OCI-M2 (cell line): ENCODE data around the gene IBA57.

ENCODE experiments used
- DNase-seq: peaks from one replicate; lab custom pipeline; 2025; ENCODE audit not compliant: unreplicated experiment; lab: John Stamatoyannopoulos, UW

The IBA57 gene

GRCh38 chr1:228144193-228144992, 21.2 kb upstream of the IBA57 start:
- DNase-seq = no peak

GRCh38 chr1:228144993-228145343, 20.6 kb upstream of the IBA57 start:
- no peak for DNase-seq

- DNase-seq = no peak
These were observed 19.9 kb upstream of the IBA57 start for GRCh38 chr1:228145463-228146416.

GRCh38 chr1:228146417-228147150, 19.0 kb upstream of the IBA57 start:
- no peak for DNase-seq

GRCh38 chr1:228147151-228147693, 18.4 kb upstream of the IBA57 start:
- DNase-seq = no peak

- DNase-seq = no peak
These were observed 17.8 kb upstream of the IBA57 start for GRCh38 chr1:228147768-228148167.

- no peak for DNase-seq
These were observed 17.3 kb upstream of the IBA57 start for GRCh38 chr1:228148196-228148861.

- DNase-seq = no peak
These were observed 16.6 kb upstream of the IBA57 start for GRCh38 chr1:228148935-228149405.

- no peak for DNase-seq
These were observed 16.0 kb upstream of the IBA57 start, which contains the start of gene GJC2 for GRCh38 chr1:228149406-228150119. Gene GJC2 (plus strand): TSS chr1:228149930. CDS start chr1:228157759, 7,829 bp downstream.

- no peak for DNase-seq
These were observed 15.5 kb upstream of the IBA57 start for GRCh38 chr1:228150120-228150460.

- DNase-seq = no peak
These were observed 15.0 kb upstream of the IBA57 start for GRCh38 chr1:228150461-228151179.

GRCh38 chr1:228151180-228151925, 14.3 kb upstream of the IBA57 start:
- no peak for DNase-seq

- DNase-seq = no peak
These were observed 13.3 kb upstream of the IBA57 start for GRCh38 chr1:228152097-228152917.

- DNase-seq = no peak
These were observed 12.7 kb upstream of the IBA57 start for GRCh38 chr1:228152918-228153258.

GRCh38 chr1:228154021-228154669, 11.5 kb upstream of the IBA57 start:
- DNase-seq = no peak

- no peak for DNase-seq
These were observed 10.7 kb upstream of the IBA57 start for GRCh38 chr1:228154670-228155571.
